ENCODE results near the gene CDS2.

- TF ChIP-seq POLR2A (IDR thresholded peaks at IDR 0.05; ENCODE audit: low read length) (no peak), GATA1 (IDR thresholded peaks at IDR 0.05; ENCODE audit: low read depth, low read length) (no peak)
Observed at GRCh38 chr20:5104479-5104878, 22.3 kb upstream of the CDS2 start.

Measured in erythroblast (primary cell).